H1 (cell line): ENCODE data around the gene UBALD1. TPM values are rescaled to one million over a fixed set of nuclear protein-coding genes. Genes with fewer than 3 reads are reported as not detected.

Source experiments
- CTCF ChIA-PET: fragments of 300-600 bp; sonication (Branson Sonifier 250); formaldehyde crosslinking; loops from one replicate; lab custom pipeline; 2021; ENCODE audit not compliant: partially characterized antibody; lab: Charles Lee
- POLR2A ChIA-PET: fragments of 300-600 bp; sonication (Branson Sonifier 250); formaldehyde crosslinking; loops from one replicate; lab custom pipeline; 2021; ENCODE audit warnings: inconsistent platforms; ENCODE audit not compliant: partially characterized antibody; lab: Charles Lee
- DNase-seq, 2 experiments: peaks; one replicate each; pipeline versions ENCODE4 v3.0.0 to v3.0.0-alpha.2; 2010 to 2022; ENCODE audit warnings: low spot score in 2 of 2, low read depth in 1 of 2, mixed read lengths in 1 of 2
- FAIRE-seq: peaks from 2 replicates; lab custom pipeline; 2011; peaks lifted over from hg19 to GRCh38; lab: Jason Lieb, UNC
- H2AFZ ChIP-seq: 2 replicates; pipeline ENCODE4 v1.8.1; 2012; ENCODE audit warnings: low read length, inconsistent platforms
- H2AK5ac ChIP-seq: 2 replicates; pipeline ENCODE4 v1.6.1; 2013; ENCODE audit warnings: low read depth, low read length
- H2BK120ac ChIP-seq: replicated peaks from 2 replicates; pipeline ENCODE3; 2013; ENCODE audit warnings: low read depth, low read length, inconsistent platforms
- H2BK12ac ChIP-seq: 2 replicates; pipeline ENCODE4 v1.6.1; 2013; ENCODE audit warnings: low read depth, low read length
- H2BK15ac ChIP-seq: 2 replicates; pipeline ENCODE4 v1.6.1; 2013; ENCODE audit warnings: low read length
- H2BK20ac ChIP-seq: 2 replicates; pipeline ENCODE4 v1.6.1; 2013; ENCODE audit warnings: low read length
- H2BK5ac ChIP-seq: 2 replicates; pipeline ENCODE4 v1.6.1; 2013; ENCODE audit warnings: low read depth, low read length
- H3K14ac ChIP-seq: 2 replicates; pipeline ENCODE4 v1.6.1; 2013; ENCODE audit warnings: inconsistent platforms; ENCODE audit not compliant: insufficient read length
- H3K18ac ChIP-seq: 2 replicates; pipeline ENCODE4 v1.6.1; 2013; ENCODE audit warnings: low read length; ENCODE audit errors: extremely low read depth
- H3K23ac ChIP-seq: 2 replicates; pipeline ENCODE4 v1.6.1; 2013; ENCODE audit warnings: inconsistent platforms; ENCODE audit not compliant: insufficient read length
- H3K23me2 ChIP-seq: 2 replicates; pipeline ENCODE4 v1.6.1; 2013; ENCODE audit warnings: low read depth, low read length
- H3K27ac ChIP-seq: 2 replicates; pipeline ENCODE4 v1.6.1; 2011; ENCODE audit warnings: low read depth, low read length, inconsistent platforms
- H3K27me3 ChIP-seq, 4 experiments: replicated peaks in 1 of 4; 1 replicate in 1 of 4; 2 replicates in 3 of 4; pipeline versions ENCODE4 v1.6.1 to v1.8.1; 2011 to 2013; ENCODE audit warnings: low read length in 3 of 4, mild to moderate bottlenecking in 3 of 4, inconsistent platforms in 2 of 4, mixed read lengths in 2 of 4, moderate library complexity in 1 of 4; ENCODE audit not compliant: control insufficient read depth in 3 of 4, insufficient read depth in 3 of 4; ENCODE audit errors: extremely low read depth in 1 of 4
- H3K36me3 ChIP-seq, 4 experiments: 2 replicates each; pipeline versions ENCODE4 v1.6.1 to v1.8.1; 2011 to 2013; ENCODE audit warnings: mild to moderate bottlenecking in 4 of 4, low read length in 3 of 4, moderate library complexity in 2 of 4, control low read depth in 1 of 4, inconsistent platforms in 1 of 4; ENCODE audit not compliant: insufficient read depth in 4 of 4, control insufficient read depth in 2 of 4
- H3K4ac ChIP-seq: replicated peaks from 2 replicates; pipeline ENCODE3; 2013; ENCODE audit warnings: low read length, low read depth, mixed read lengths, inconsistent platforms; ENCODE audit not compliant: insufficient read length
- H3K4me1 ChIP-seq, 4 experiments: replicated peaks in 1 of 4; 1 replicate in 1 of 4; 2 replicates in 3 of 4; pipeline versions ENCODE4 v1.6.1 to v1.8.1; 2011 to 2013; ENCODE audit warnings: low read length in 3 of 4, inconsistent platforms in 2 of 4, mixed read lengths in 1 of 4; ENCODE audit not compliant: insufficient read depth in 4 of 4, control insufficient read depth in 3 of 4
- H3K4me2 ChIP-seq, 2 experiments: 2 replicates each; pipeline versions ENCODE4 v1.6.1 to v1.8.1; 2011 to 2013; ENCODE audit warnings: low read depth in 2 of 2, low read length in 2 of 2, control low read depth in 1 of 2, inconsistent platforms in 1 of 2, mild to moderate bottlenecking in 1 of 2; ENCODE audit not compliant: insufficient read depth in 1 of 2
- H3K4me3 ChIP-seq, 4 experiments: fragments of 200-600, 300-600 bp in 1 of 4; sonication (generic), shearing (Covaris generic), sonication (Bioruptor Twin) in 1 of 4; 2 replicates each; pipeline versions ENCODE4 v1.5.1 to v1.8.1; 2011 to 2016; ENCODE audit warnings: low read length in 4 of 4, low read depth in 3 of 4, control low read depth in 2 of 4, inconsistent platforms in 2 of 4, mild to moderate bottlenecking in 2 of 4, mixed read lengths in 1 of 4, moderate library complexity in 1 of 4; ENCODE audit not compliant: insufficient read depth in 2 of 4; ENCODE audit errors: extremely low read depth in 1 of 4
- H3K56ac ChIP-seq: replicated peaks from 2 replicates; pipeline ENCODE3; 2013; ENCODE audit warnings: low read depth, mild to moderate bottlenecking, mixed read lengths, low read length, inconsistent platforms; ENCODE audit not compliant: insufficient read length
- H3K79me1 ChIP-seq: 2 replicates; pipeline ENCODE4 v1.6.1; 2013; ENCODE audit warnings: low read depth, low read length, control low read depth
- H3K79me2 ChIP-seq, 2 experiments: 2 replicates each; pipeline versions ENCODE4 v1.6.1 to v1.8.1; 2012 to 2013; ENCODE audit warnings: low read length in 2 of 2, mild to moderate bottlenecking in 2 of 2, inconsistent platforms in 1 of 2; ENCODE audit not compliant: insufficient read depth in 2 of 2, control insufficient read depth in 1 of 2
- H3K9ac ChIP-seq, 4 experiments: replicated peaks in 1 of 4; 1 replicate in 1 of 4; 2 replicates in 3 of 4; pipeline versions ENCODE4 v1.6.1 to v1.8.1; 2011 to 2013; ENCODE audit warnings: low read depth in 3 of 4, low read length in 3 of 4, control low read depth in 2 of 4, mild to moderate bottlenecking in 2 of 4, moderate library complexity in 2 of 4, inconsistent platforms in 1 of 4; ENCODE audit errors: extremely low read depth in 1 of 4
- H3K9me3 ChIP-seq, 2 experiments: 2 replicates each; pipeline versions ENCODE4 v1.6.1 to v1.8.1; 2012 to 2013; ENCODE audit warnings: mild to moderate bottlenecking in 2 of 2, moderate library complexity in 2 of 2, control low read depth in 1 of 2, inconsistent platforms in 1 of 2, low read depth in 1 of 2, low read length in 1 of 2, mixed read lengths in 1 of 2; ENCODE audit not compliant: insufficient read depth in 2 of 2
- H4K20me1 ChIP-seq, 2 experiments: replicated peaks in 1 of 2; 2 replicates each; pipeline versions ENCODE3 to v1.8.1; 2011 to 2013; ENCODE audit warnings: inconsistent platforms in 2 of 2, low read length in 2 of 2, mild to moderate bottlenecking in 1 of 2; ENCODE audit not compliant: insufficient read depth in 2 of 2, control insufficient read depth in 1 of 2
- H4K5ac ChIP-seq: 2 replicates; pipeline ENCODE4 v1.6.1; 2013; ENCODE audit warnings: low read length, low read depth, mixed read lengths, inconsistent platforms; ENCODE audit not compliant: insufficient read length
- H4K8ac ChIP-seq: 2 replicates; pipeline ENCODE4 v1.8.0; 2013; ENCODE audit warnings: mild to moderate bottlenecking, moderate library complexity, low read length, inconsistent platforms; ENCODE audit not compliant: insufficient read depth; ENCODE audit errors: extremely low read depth
- H4K91ac ChIP-seq: replicated peaks from 2 replicates; pipeline ENCODE3; 2013; ENCODE audit warnings: low read length, mixed read lengths, inconsistent platforms; ENCODE audit not compliant: insufficient read length
- FOSL1 ChIP-seq: IDR thresholded peaks from 2 replicates; pipeline ENCODE4 v1.6.1; 2011; ENCODE audit warnings: mild to moderate bottlenecking, low read depth, low read length, moderate library complexity; ENCODE audit not compliant: insufficient read depth
- JUND ChIP-seq: IDR thresholded peaks from 2 replicates; pipeline ENCODE4 v1.6.1; 2011; ENCODE audit warnings: mild to moderate bottlenecking, improper control_type of control experiment, low read length
- MAFK ChIP-seq: IDR thresholded peaks from 2 replicates; pipeline ENCODE4 v1.6.1; 2012; ENCODE audit warnings: low read depth, mild to moderate bottlenecking, improper control_type of control experiment, low read length
- NRF1 ChIP-seq: IDR thresholded peaks from 2 replicates; pipeline ENCODE4 v1.6.1; 2011; ENCODE audit warnings: mild to moderate bottlenecking, low read depth, low read length, improper control_type of control experiment
- POLR2A ChIP-seq, 2 experiments: IDR thresholded peaks; 1 replicate in 1 of 2; 2 replicates in 1 of 2; pipeline ENCODE4 v1.6.1; 2011; ENCODE audit warnings: low read depth in 2 of 2, low read length in 2 of 2, mild to moderate bottlenecking in 2 of 2; ENCODE audit errors: control extremely low read depth in 1 of 2
- SIN3A ChIP-seq, 2 experiments: IDR thresholded peaks in 1 of 2; conservative IDR thresholded peaks in 1 of 2; 2 replicates each; pipeline ENCODE4 v1.6.1; 2011 to 2012; ENCODE audit warnings: low read length in 2 of 2, improper control_type of control experiment in 1 of 2, low read depth in 1 of 2, mild to moderate bottlenecking in 1 of 2
- SIX5 ChIP-seq: IDR thresholded peaks from 2 replicates; pipeline ENCODE4 v1.6.1; 2011; ENCODE audit warnings: mild to moderate bottlenecking, low read depth, low read length
- TEAD4 ChIP-seq: IDR thresholded peaks from 2 replicates; pipeline ENCODE4 v1.6.1; 2012; ENCODE audit warnings: low read depth, low read length, inconsistent platforms, mixed read lengths
- WGBS, 2 experiments: shearing (Covaris generic) in 1 of 2; methylation state at CpG; one replicate each; pipeline versions ENCODE4 v1.1.6 to v1.1.7; 2013 to 2015; ENCODE audit warnings: low lambda C conversion rate in 2 of 2, mixed read lengths in 2 of 2, inconsistent platforms in 1 of 2, low coverage in 1 of 2, missing lambda C conversion rate in 1 of 2; ENCODE audit not compliant: insufficient replicate concordance in 2 of 2, insufficient coverage in 1 of 2, insufficient read length in 1 of 2; ENCODE audit errors: extremely low coverage in 1 of 2, missing lambda C conversion rate in 1 of 2; 5-methylcytosine and 5-hydroxymethylcytosine counted together
- polyA plus RNA-seq, 7 experiments: library from polyadenylated mRNA; depleted of rRNA in 3 of 7; stranded (reverse) in 5 of 7; unstranded in 2 of 7; fragments of >200 nt in 5 of 7; fragments of 200-250 nt in 2 of 7; gene quantifications; 1 replicate in 5 of 7; 2 replicates in 1 of 7; 4 replicates in 1 of 7; pipeline versions ENCODE4 v1.2.1 to v1.2.3, GENCODE V29; 2011 to 2013; ENCODE audit warnings: missing spikeins in 2 of 7, mixed read lengths in 2 of 7
- total RNA-seq: library from RNA; stranded (reverse); fragmentation: NEBNext Ultra II Directional; extraction: Animal tissue kit (Norgen Biotek cat#: 25700); gene quantifications from 2 replicates; pipeline ENCODE4 v1.2.1, GENCODE V29; 2021

The UBALD1 gene
- total and polyA plus RNA-seq, 2 of the 8 experiments (the other 6 are each of a cell fraction or from before 2014, with no cell fraction given), result 28.6 to 62.0 TPM

GRCh38 chr16:4618645-4619418, 4.1 kb upstream of the UBALD1 start:
- FAIRE-seq, result no peak
- H2AFZ ChIP-seq, result no peak overlapping the region
- peaks cover 6% of the 10 kb centered on the region for H3K23me2 ChIP-seq
- peak overlapping the region; percentile 7 for H4K91ac ChIP-seq
- H4K20me1 ChIP-seq, result peaks cover 0 to 1% of the 10 kb centered on the region in 2 experiments
- TF ChIP-seq TEAD4 (no peak), NRF1 (no peak), FOSL1 (no peak), JUND (no peak), MAFK (no peak), SIX5 (no peak), SIN3A (conservative IDR thresholded peaks at IDR 0.05 in 1 of 2, IDR thresholded peaks at IDR 0.05 in 1 of 2; ENCODE audit: low read depth in 1 of 2, low read length in 2 of 2) (no peak), POLR2A (IDR thresholded peaks at IDR 0.05; ENCODE audit: control extremely low read depth in 1 of 2, low read depth in 2 of 2, low read length in 2 of 2) (no peak)
- no peak overlapping the region for H3K4me2 ChIP-seq
- 92% methylated on average over 8 of the region's 8 CpGs; no CpG with 5 or more reads in 1 of the 2 experiments for WGBS, 2 experiments
- no peak overlapping the region for H2BK120ac ChIP-seq
- H3K4ac ChIP-seq, result peak overlapping the region; percentile 13
- H3K4me3 ChIP-seq, result no peak overlapping the region
- peak overlapping the region; percentile 82; the same call in 1 of the 2 replicates for H2BK5ac ChIP-seq
- H3K4me1 ChIP-seq, result peaks cover 0 to 26% (median 13%) of the 10 kb centered on the region in 4 experiments; a peak in 6 of 7 replicates
- H4K5ac ChIP-seq, result no peak overlapping the region
- DNase-seq, result no peak
- H3K27me3 ChIP-seq, result no peaks in the 10 kb centered on the region
- CTCF ChIA-PET, result interaction anchor here (0.7 to 1.9 kb wide), 9 partner anchors 14 to 112 kb away, joined by 3 to 7 read pairs (median 4); no protein-coding TSS in a partner anchor
- H3K36me3 ChIP-seq, result no peaks in the 10 kb centered on the region
- H3K9me3 ChIP-seq, result no peaks in the 10 kb centered on the region
- no peak overlapping the region for H3K14ac ChIP-seq
- H3K56ac ChIP-seq, result no peak overlapping the region
- H2BK12ac ChIP-seq, result 0 out of 2 replicates have a peak overlapping the region, but pooled peaks have one; percentile 60
- H3K18ac ChIP-seq, result peak overlapping the region; percentile 27; the same call in 1 of the 2 replicates
- H3K79me1 ChIP-seq, result no peaks in the 10 kb centered on the region; the same call in 1 of the 2 replicates
- H3K9ac ChIP-seq, result no peak overlapping the region; a peak in 2 of 7 replicates
- no peak overlapping the region for H2BK15ac ChIP-seq
- H4K8ac ChIP-seq, result no peak overlapping the region
- H2BK20ac ChIP-seq, result no peak overlapping the region
- POLR2A ChIA-PET, result interaction anchor here (0.9 to 9.5 kb wide), 3 partner anchors 7 to 75 kb away, joined by 5 to 69 read pairs (median 5); partner anchors contain the start of genes MGRN1 and NUDT16L1
- 0 out of 2 replicates have a peak overlapping the region, but pooled peaks have one; percentile 55 for H3K27ac ChIP-seq
- H2AK5ac ChIP-seq, result no peak overlapping the region
- H3K23ac ChIP-seq, result no peak overlapping the region
- peaks cover 3 to 6% of the 10 kb centered on the region in 2 experiments; a peak in 3 of 4 replicates for H3K79me2 ChIP-seq
